ENCODE measurements around the gene UBE3C. TPM values are rescaled to one million over a fixed set of nuclear protein-coding genes. Genes with fewer than 3 reads are reported as not detected.

Gene UBE3C
- total and polyA plus RNA-seq, 2 of the 13 experiments (the other 11 are each of a cell fraction or from before 2014, with no cell fraction given), result 27.0 to 48.2 TPM

DNA sequence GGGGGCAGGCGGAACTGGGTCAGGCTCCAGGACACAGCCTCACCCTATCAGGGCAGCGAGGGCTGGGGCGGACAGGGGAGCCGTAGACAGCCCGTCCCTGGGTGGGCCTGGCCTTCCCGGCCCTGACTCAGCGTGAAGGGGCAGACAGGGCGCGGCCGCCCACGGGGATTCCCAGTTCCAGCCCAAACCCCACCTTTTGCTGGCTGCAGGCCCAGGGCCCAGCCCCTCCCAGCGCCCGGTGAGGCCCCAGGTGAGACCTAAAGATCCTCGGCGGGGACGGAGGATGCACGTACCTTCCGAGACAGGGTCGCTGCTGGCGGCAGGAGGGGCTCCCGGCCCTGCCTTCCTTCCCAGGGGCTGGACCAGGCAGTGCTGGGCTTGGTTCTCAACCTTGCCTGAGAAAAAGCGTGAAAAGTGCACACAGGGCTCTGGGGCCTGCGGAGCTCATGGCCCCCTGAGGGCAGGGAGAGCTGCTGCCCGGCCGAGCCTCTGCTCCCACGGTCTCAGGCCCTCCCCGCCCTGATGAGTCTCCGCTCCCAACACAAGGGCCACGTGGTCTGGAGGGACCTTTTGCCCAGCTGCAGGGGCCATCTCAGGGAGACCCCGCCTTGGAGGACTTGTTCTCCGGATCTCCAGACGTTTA lies 154.2 kb downstream of the UBE3C start (continued):
- TF ChIP-seq, protein P1, sequence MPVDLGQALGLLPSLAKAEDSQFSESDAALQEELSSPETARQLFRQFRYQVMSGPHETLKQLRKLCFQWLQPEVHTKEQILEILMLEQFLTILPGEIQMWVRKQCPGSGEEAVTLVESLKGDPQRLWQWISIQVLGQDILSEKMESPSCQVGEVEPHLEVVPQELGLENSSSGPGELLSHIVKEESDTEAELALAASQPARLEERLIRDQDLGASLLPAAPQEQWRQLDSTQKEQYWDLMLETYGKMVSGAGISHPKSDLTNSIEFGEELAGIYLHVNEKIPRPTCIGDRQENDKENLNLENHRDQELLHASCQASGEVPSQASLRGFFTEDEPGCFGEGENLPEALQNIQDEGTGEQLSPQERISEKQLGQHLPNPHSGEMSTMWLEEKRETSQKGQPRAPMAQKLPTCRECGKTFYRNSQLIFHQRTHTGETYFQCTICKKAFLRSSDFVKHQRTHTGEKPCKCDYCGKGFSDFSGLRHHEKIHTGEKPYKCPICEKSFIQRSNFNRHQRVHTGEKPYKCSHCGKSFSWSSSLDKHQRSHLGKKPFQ (CRISPR knock-in tag; IDR thresholded peaks at IDR 0.05; ENCODE audit: insufficient replicate concordance), result no peak
- TF ChIP-seq DNMT1 (CRISPR knock-in tag; IDR thresholded peaks at IDR 0.05) (no peak), ZNF224 (CRISPR knock-in tag; IDR thresholded peaks at IDR 0.05) (no peak), NFYB (CRISPR knock-in tag; IDR thresholded peaks at IDR 0.05) (no peak), ZNF501 (CRISPR knock-in tag; IDR thresholded peaks at IDR 0.05) (no peak), HNRNPH1 (optimal IDR thresholded peaks at IDR 0.05; ENCODE audit: low read depth, low read length) (no peak), RARA (CRISPR knock-in tag; IDR thresholded peaks at IDR 0.05) (no peak), ZNF160 (CRISPR knock-in tag; IDR thresholded peaks at IDR 0.05) (peak; percentile 60; the same call in 1 of the 2 replicates), RARG (CRISPR knock-in tag; IDR thresholded peaks at IDR 0.05; ENCODE audit: low read depth) (no peak)
- TF ChIP-seq, protein P2, sequence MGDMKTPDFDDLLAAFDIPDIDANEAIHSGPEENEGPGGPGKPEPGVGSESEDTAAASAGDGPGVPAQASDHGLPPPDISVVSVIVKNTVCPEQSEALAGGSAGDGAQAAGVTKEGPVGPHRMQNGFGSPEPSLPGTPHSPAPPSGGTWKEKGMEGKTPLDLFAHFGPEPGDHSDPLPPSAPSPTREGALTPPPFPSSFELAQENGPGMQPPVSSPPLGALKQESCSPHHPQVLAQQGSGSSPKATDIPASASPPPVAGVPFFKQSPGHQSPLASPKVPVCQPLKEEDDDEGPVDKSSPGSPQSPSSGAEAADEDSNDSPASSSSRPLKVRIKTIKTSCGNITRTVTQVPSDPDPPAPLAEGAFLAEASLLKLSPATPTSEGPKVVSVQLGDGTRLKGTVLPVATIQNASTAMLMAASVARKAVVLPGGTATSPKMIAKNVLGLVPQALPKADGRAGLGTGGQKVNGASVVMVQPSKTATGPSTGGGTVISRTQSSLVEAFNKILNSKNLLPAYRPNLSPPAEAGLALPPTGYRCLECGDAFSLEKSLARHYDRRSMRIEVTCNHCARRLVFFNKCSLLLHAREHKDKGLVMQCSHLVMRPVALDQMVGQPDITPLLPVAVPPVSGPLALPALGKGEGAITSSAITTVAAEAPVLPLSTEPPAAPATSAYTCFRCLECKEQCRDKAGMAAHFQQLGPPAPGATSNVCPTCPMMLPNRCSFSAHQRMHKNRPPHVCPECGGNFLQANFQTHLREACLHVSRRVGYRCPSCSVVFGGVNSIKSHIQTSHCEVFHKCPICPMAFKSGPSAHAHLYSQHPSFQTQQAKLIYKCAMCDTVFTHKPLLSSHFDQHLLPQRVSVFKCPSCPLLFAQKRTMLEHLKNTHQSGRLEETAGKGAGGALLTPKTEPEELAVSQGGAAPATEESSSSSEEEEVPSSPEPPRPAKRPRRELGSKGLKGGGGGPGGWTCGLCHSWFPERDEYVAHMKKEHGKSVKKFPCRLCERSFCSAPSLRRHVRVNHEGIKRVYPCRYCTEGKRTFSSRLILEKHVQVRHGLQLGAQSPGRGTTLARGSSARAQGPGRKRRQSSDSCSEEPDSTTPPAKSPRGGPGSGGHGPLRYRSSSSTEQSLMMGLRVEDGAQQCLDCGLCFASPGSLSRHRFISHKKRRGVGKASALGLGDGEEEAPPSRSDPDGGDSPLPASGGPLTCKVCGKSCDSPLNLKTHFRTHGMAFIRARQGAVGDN (CRISPR knock-in tag; IDR thresholded peaks at IDR 0.05), result peak; percentile 85
- TF ChIP-seq, protein P3, sequence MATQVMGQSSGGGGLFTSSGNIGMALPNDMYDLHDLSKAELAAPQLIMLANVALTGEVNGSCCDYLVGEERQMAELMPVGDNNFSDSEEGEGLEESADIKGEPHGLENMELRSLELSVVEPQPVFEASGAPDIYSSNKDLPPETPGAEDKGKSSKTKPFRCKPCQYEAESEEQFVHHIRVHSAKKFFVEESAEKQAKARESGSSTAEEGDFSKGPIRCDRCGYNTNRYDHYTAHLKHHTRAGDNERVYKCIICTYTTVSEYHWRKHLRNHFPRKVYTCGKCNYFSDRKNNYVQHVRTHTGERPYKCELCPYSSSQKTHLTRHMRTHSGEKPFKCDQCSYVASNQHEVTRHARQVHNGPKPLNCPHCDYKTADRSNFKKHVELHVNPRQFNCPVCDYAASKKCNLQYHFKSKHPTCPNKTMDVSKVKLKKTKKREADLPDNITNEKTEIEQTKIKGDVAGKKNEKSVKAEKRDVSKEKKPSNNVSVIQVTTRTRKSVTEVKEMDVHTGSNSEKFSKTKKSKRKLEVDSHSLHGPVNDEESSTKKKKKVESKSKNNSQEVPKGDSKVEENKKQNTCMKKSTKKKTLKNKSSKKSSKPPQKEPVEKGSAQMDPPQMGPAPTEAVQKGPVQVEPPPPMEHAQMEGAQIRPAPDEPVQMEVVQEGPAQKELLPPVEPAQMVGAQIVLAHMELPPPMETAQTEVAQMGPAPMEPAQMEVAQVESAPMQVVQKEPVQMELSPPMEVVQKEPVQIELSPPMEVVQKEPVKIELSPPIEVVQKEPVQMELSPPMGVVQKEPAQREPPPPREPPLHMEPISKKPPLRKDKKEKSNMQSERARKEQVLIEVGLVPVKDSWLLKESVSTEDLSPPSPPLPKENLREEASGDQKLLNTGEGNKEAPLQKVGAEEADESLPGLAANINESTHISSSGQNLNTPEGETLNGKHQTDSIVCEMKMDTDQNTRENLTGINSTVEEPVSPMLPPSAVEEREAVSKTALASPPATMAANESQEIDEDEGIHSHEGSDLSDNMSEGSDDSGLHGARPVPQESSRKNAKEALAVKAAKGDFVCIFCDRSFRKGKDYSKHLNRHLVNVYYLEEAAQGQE (IDR thresholded peaks at IDR 0.05; ENCODE audit: borderline replicate concordance in 1 of 2, low read depth in 1 of 2, low read length in 2 of 2), result no peak
- TF ChIP-seq, protein P4, sequence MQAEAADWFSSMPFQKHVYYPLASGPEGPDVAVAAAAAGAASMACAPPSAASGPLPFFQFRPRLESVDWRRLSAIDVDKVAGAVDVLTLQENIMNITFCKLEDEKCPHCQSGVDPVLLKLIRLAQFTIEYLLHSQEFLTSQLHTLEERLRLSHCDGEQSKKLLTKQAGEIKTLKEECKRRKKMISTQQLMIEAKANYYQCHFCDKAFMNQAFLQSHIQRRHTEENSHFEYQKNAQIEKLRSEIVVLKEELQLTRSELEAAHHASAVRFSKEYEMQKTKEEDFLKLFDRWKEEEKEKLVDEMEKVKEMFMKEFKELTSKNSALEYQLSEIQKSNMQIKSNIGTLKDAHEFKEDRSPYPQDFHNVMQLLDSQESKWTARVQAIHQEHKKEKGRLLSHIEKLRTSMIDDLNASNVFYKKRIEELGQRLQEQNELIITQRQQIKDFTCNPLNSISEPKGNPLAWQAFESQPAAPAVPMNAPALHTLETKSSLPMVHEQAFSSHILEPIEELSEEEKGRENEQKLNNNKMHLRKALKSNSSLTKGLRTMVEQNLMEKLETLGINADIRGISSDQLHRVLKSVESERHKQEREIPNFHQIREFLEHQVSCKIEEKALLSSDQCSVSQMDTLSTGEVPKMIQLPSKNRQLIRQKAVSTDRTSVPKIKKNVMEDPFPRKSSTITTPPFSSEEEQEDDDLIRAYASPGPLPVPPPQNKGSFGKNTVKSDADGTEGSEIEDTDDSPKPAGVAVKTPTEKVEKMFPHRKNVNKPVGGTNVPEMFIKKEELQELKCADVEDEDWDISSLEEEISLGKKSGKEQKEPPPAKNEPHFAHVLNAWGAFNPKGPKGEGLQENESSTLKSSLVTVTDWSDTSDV (CRISPR knock-in tag; IDR thresholded peaks at IDR 0.05), result no peak
- TF ChIP-seq, protein P5, sequence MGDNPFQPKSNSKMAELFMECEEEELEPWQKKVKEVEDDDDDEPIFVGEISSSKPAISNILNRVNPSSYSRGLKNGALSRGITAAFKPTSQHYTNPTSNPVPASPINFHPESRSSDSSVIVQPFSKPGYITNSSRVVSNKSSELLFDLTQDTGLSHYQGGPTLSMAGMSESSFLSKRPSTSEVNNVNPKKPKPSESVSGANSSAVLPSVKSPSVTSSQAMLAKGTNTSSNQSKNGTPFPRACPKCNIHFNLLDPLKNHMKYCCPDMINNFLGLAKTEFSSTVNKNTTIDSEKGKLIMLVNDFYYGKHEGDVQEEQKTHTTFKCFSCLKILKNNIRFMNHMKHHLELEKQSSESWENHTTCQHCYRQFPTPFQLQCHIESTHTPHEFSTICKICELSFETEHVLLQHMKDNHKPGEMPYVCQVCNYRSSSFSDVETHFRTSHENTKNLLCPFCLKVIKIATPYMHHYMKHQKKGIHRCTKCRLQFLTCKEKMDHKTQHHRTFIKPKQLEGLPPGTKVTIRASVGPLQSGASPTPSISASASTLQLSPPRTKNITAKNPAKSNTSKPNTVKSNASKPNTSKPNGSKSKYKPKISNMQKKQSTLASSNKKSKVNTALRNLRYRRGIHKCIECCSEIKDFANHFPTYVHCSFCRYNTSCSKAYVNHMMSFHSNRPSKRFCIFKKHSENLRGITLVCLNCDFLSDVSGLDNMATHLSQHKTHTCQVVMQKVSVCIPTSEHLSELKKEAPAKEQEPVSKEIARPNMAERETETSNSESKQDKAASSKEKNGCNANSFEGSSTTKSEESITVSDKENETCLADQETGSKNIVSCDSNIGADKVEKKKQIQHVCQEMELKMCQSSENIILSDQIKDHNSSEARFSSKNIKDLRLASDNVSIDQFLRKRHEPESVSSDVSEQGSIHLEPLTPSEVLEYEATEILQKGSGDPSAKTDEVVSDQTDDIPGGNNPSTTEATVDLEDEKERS (CRISPR knock-in tag; IDR thresholded peaks at IDR 0.05), result 0 out of 2 replicates have a peak, but pooled peaks have one; percentile 31

All from HepG2 (cell line).